ENCODE measurements around the gene CNTFR.

The CNTFR gene

DNA sequence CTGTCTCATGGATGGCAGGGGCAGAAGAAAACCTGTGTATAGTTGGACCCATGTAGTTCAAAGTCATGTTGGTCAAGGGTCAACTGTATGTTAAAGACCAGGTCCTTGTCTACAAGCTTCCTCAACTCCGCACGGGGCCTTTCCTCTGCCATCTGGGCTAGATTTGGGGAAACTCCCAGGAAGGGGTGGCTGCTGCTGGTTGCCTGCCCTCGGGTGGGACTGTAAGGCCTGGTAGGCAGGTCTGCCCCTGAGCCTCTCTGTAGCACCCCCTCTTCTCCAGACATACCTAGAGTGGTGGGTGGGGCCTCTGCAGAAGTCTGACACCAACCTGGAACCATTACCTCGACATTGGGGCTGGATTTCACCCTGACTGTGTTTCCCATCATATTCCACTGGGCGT lies 82.0 kb downstream of the CNTFR start:
- H3K4me3 ChIP-seq (ENCODE audit: low read depth, low read length), result no peak overlapping the region
- CTCF ChIA-PET, result interaction anchor here (1.1 to 15.2 kb wide), 2 partner anchors 48 to 104 kb away, joined by 4 to 193 read pairs; no protein-coding TSS in a partner anchor
- DNase-seq (ENCODE audit: low read depth, low spot score), result no peak
- POLR2A ChIA-PET, result no interaction called here
- TF ChIP-seq CTCF (IDR thresholded peaks at IDR 0.05; ENCODE audit: insufficient read depth, low read length, missing control alignments), result no peak

GRCh38 chr9:34506623-34507022 lies 82.9 kb downstream of the CNTFR start:
- no peak overlapping the region for H3K4me3 ChIP-seq (ENCODE audit: low read depth, low read length)
- CTCF ChIA-PET, result interaction anchor here (1.2 to 15.2 kb wide), 3 partner anchors 85 to 103 kb away, joined by 5 to 193 read pairs (median 6); no protein-coding TSS in a partner anchor
- POLR2A ChIA-PET, result no interaction called here
- no peak for DNase-seq (ENCODE audit: low read depth, low spot score)
- no peak for TF ChIP-seq CTCF (IDR thresholded peaks at IDR 0.05; ENCODE audit: insufficient read depth, low read length, missing control alignments)

DNA sequence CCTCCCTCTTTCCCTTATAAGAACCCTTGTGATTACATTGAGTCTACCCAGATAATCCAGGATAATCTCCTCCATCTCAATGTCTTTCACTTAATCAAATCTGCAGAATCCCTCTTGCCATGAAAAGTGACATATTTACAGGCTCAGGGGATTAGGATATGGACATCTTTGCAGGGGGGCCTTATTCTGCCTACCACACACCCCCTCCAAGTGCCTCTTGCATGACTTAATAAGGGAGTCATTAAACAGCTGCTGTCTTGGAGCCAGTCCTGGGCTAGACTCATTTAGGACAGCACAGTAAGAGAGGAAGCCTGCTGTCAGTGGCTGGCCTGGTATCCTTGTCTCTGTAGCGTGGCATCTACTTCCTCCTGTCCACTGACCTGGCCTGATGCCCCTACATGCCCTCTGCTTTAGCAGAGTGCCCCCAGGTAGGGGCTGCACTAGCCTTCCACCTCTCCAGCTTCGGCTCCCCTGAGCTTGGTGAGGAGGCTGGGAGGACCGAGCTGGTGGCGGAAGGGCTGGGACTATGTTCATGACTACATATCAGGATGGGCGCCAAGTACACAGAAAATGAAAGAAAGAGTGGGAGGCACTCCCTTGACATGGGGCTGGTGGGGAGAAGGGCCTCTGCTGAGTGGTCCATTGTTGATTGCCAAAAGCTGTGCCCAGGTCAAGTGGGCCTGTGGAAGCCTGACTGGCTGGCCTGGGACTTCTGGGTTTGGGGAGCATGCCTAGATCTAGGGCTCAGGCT lies 84.0 kb downstream of the CNTFR start:
- ChIA-PET POLR2A (no interaction called here), CTCF (interaction anchor here (1.2 to 15.2 kb wide), 3 partner anchors 86 to 102 kb away, joined by 5 to 193 read pairs (median 6); no protein-coding TSS in a partner anchor)
- no peak overlapping the region for H3K4me3 ChIP-seq (ENCODE audit: low read depth, low read length)
- DNase-seq (ENCODE audit: low read depth, low spot score), result no peak
- no peak for TF ChIP-seq CTCF (IDR thresholded peaks at IDR 0.05; ENCODE audit: insufficient read depth, low read length, missing control alignments)

GRCh38 chr9:34503406-34503805 lies 86.1 kb downstream of the CNTFR start:
- no peak for TF ChIP-seq CTCF (IDR thresholded peaks at IDR 0.05; ENCODE audit: insufficient read depth, low read length, missing control alignments)
- ChIA-PET CTCF (interaction anchor here (1.3 to 15.2 kb wide), 9 partner anchors 11 to 170 kb away, joined by 3 to 193 read pairs (median 52); no protein-coding TSS in a partner anchor), POLR2A (no interaction called here)
- DNase-seq (ENCODE audit: low read depth, low spot score), result no peak
- no peak overlapping the region for H3K4me3 ChIP-seq (ENCODE audit: low read depth, low read length)

GRCh38 chr9:34502891-34503290 lies 86.6 kb downstream of the CNTFR start:
- no peak for TF ChIP-seq CTCF (IDR thresholded peaks at IDR 0.05; ENCODE audit: insufficient read depth, low read length, missing control alignments)
- no peak overlapping the region for H3K4me3 ChIP-seq (ENCODE audit: low read depth, low read length)
- no peak for DNase-seq (ENCODE audit: low read depth, low spot score)
- ChIA-PET CTCF (interaction anchor here (1.3 to 15.2 kb wide), 14 partner anchors 12 to 169 kb away, joined by 3 to 193 read pairs (median 38); partner anchors contain the start of genes DNAI1 and FAM219A), POLR2A (no interaction called here)

- no peak for DNase-seq (ENCODE audit: low read depth, low spot score)
- H3K4me3 ChIP-seq (ENCODE audit: low read depth, low read length), result no peak overlapping the region
- CTCF ChIA-PET, result interaction anchor here (0.9 to 15.2 kb wide), 27 partner anchors 11 to 169 kb away, joined by 3 to 193 read pairs (median 11); partner anchors contain the start of genes CNTFR, DNAI1 and FAM219A
- POLR2A ChIA-PET, result no interaction called here
- no peak for TF ChIP-seq CTCF (IDR thresholded peaks at IDR 0.05; ENCODE audit: insufficient read depth, low read length, missing control alignments)
Measured at GRCh38 chr9:34502471-34502870, 87.1 kb downstream of the CNTFR start.
